A673 (cell line): Measurements from ENCODE around the gene GGT1. TPM values are rescaled to one million over a fixed set of nuclear protein-coding genes. Genes with fewer than 3 reads are reported as not detected.
A peak's percentile ranks its signal among the peaks of the same experiment; 100 is the strongest.

Experiments used
- BruUV-seq: library from RNA; stranded (reverse); fragments of 400-500 nt; replicated peaks from 2 replicates; lab custom pipeline; 2021; lab: Mats Ljungman, UMichigan
- CTCF ChIA-PET: fragments of 300-600 bp; sonication (Branson Sonifier 250); formaldehyde crosslinking; loops from one replicate; lab custom pipeline; 2022; ENCODE audit warnings: antibody characterized with exemption; lab: Charles Lee
- POLR2A ChIA-PET: fragments of 300-600 bp; sonication (Branson Sonifier 250); formaldehyde crosslinking; loops from one replicate; lab custom pipeline; 2022; ENCODE audit warnings: antibody characterized with exemption; ENCODE audit not compliant: low non-redundant PET; lab: Charles Lee
- DNase-seq: peaks from one replicate; pipeline ENCODE4 v3.0.0-alpha.2; 2015; ENCODE audit warnings: low spot score
- H3K27ac ChIP-seq: fragments of 200-600 bp; sonication (generic); 2 replicates; pipeline ENCODE4 v1.5.1; 2016; ENCODE audit warnings: mixed run types, low read depth, mild to moderate bottlenecking, mixed read lengths, antibody characterized with exemption, low read length; ENCODE audit not compliant: poor library complexity, severe bottlenecking
- H3K27me3 ChIP-seq: fragments of 200-600 bp; sonication (generic); replicated peaks from 2 replicates; pipeline ENCODE4 v1.6.1; 2017; ENCODE audit warnings: mixed run types, low read depth, mild to moderate bottlenecking, mixed read lengths, antibody characterized with exemption, low read length; ENCODE audit not compliant: insufficient read depth, poor library complexity
- H3K36me3 ChIP-seq: fragments of 200-600 bp; sonication (generic); 2 replicates; pipeline ENCODE4 v1.6.1; 2016; ENCODE audit warnings: mixed run types, mild to moderate bottlenecking, mixed read lengths, antibody characterized with exemption, low read length; ENCODE audit not compliant: insufficient read depth, poor library complexity, severe bottlenecking
- H3K4me1 ChIP-seq: fragments of 200-600 bp; sonication (generic); 2 replicates; pipeline ENCODE4 v1.6.1; 2017; ENCODE audit warnings: mixed run types, mild to moderate bottlenecking, mixed read lengths, antibody characterized with exemption, low read length; ENCODE audit not compliant: insufficient read depth, poor library complexity, severe bottlenecking
- H3K4me3 ChIP-seq: fragments of 200-600 bp; sonication (generic); 2 replicates; pipeline ENCODE4 v1.5.1; 2016; ENCODE audit warnings: low read depth, mixed run types, mild to moderate bottlenecking, mixed read lengths, low read length; ENCODE audit not compliant: poor library complexity, severe bottlenecking
- H3K9me3 ChIP-seq: fragments of 200-600 bp; sonication (generic); 2 replicates; pipeline ENCODE4 v1.6.1; 2016; ENCODE audit warnings: mixed run types, low read depth, mild to moderate bottlenecking, mixed read lengths, antibody characterized with exemption, low read length; ENCODE audit not compliant: poor library complexity, severe bottlenecking
- CTCF ChIP-seq: fragments of 300-800, 200-600 bp; sonication (generic); conservative IDR thresholded peaks from 2 replicates; pipeline ENCODE4 v1.5.1; 2017; ENCODE audit warnings: low read depth, mild to moderate bottlenecking, antibody characterized with exemption, low read length, moderate library complexity, mixed read lengths
- EZH2 ChIP-seq: fragments of 200-600 bp; sonication (generic); IDR thresholded peaks from 2 replicates; pipeline ENCODE4 v1.6.1; 2017; ENCODE audit warnings: borderline replicate concordance, low read depth, mild to moderate bottlenecking, mixed read lengths, antibody characterized with exemption, low read length; ENCODE audit not compliant: poor library complexity, severe bottlenecking
- intact Hi-C: fragments of 100-400 bp; cut with micrococcal nuclease; formaldehyde crosslinking; loops from one replicate; pipeline ENCODE4 v1.10.0; 2022; ENCODE audit not compliant: unreplicated experiment
- total RNA-seq: library from RNA; stranded (reverse); gene quantifications from 2 replicates; pipeline ENCODE4 v1.2.3, GENCODE V29; 2021

Gene GGT1
- total RNA-seq, 1 experiment from 2014 or later: 3.3 TPM

GRCh38 chr22:24582056-24582814 lies 20.8 kb upstream of the GGT1 start:
- Histone ChIP-seq H3K9me3 (no peaks in the 10 kb centered on the region), H3K27ac (no peak overlapping the region), H3K4me1 (peaks cover 26% of the 10 kb centered on the region), H3K27me3 (no peaks in the 10 kb centered on the region), H3K36me3 (no peaks in the 10 kb centered on the region), H3K4me3 (no peak overlapping the region)
- intact Hi-C loops: no loop called here
- BruUV-seq: no TSS peak
- ChIA-PET POLR2A (no interaction called here), CTCF (no interaction called here)
- DNase-seq: no peak
- no peak for TF ChIP-seq CTCF
- no peak for TF ChIP-seq EZH2

GRCh38 chr22:24583221-24584165 lies 19.5 kb upstream of the GGT1 start:
- ChIA-PET POLR2A (no interaction called here), CTCF (no interaction called here)
- BruUV-seq: no TSS peak
- peak; percentile 54 for DNase-seq
- Histone ChIP-seq H3K4me3 (no peak overlapping the region), H3K36me3 (no peaks in the 10 kb centered on the region), H3K9me3 (no peaks in the 10 kb centered on the region), H3K4me1 (peaks cover 26% of the 10 kb centered on the region), H3K27me3 (no peaks in the 10 kb centered on the region), H3K27ac (peak overlapping the region; percentile 55)
- TF ChIP-seq EZH2 (no peak), CTCF (no peak)
- intact Hi-C loops: no loop called here

GRCh38 chr22:24584166-24584790 lies 18.7 kb upstream of the GGT1 start:
- no TSS peak for BruUV-seq
- POLR2A ChIA-PET: no interaction called here

More at GRCh38 chr22:24584166-24584790, 18.7 kb upstream of the GGT1 start:
- CTCF ChIA-PET: no interaction called here
- TF ChIP-seq CTCF (no peak), EZH2 (no peak)
- Histone ChIP-seq H3K9me3 (no peaks in the 10 kb centered on the region), H3K4me3 (no peak overlapping the region), H3K36me3 (no peaks in the 10 kb centered on the region), H3K4me1 (peaks cover 18% of the 10 kb centered on the region), H3K27ac (peak overlapping the region; percentile 55), H3K27me3 (no peaks in the 10 kb centered on the region)
- intact Hi-C loops: no loop called here
- no peak for DNase-seq
